ENCODE data around the gene SPOCK1.

The SPOCK1 gene

GRCh38 chr5:137218471-137218870 lies 280.7 kb downstream of the SPOCK1 start:
- no peak for DNase-seq (ENCODE audit: low read depth)

- no peak for DNase-seq (ENCODE audit: low read depth)
Observed at GRCh38 chr5:137217599-137218200, 281.4 kb downstream of the SPOCK1 start.

GRCh38 chr5:137216976-137217598 lies 282.0 kb downstream of the SPOCK1 start:
- DNase-seq (ENCODE audit: low read depth): no peak

GRCh38 chr5:137215780-137216179 lies 283.3 kb downstream of the SPOCK1 start:
- no peak for DNase-seq (ENCODE audit: low read depth)

DNA sequence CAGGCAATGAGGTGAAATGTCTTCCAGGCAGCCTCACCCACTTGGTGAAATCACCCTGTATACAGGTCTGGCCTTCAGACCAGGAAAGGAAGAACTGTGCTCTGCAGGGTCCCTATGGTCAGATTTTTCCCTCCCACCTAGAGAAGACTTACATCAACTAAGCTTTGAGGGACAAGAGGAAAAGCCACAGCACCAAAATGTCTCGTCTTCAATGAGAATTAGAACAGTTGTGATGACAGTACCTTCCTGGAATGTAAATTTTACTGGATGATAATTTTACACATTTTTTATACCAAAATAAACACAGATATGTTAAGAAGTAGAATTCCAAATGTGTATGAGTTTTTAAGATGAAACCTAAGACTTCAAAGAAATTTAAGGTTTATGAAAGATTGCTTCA lies 283.9 kb downstream of the SPOCK1 start:
- DNase-seq (ENCODE audit: low read depth): no peak

GRCh38 chr5:137214446-137215189 lies 284.5 kb downstream of the SPOCK1 start:
- no peak for DNase-seq (ENCODE audit: low read depth)

DNA sequence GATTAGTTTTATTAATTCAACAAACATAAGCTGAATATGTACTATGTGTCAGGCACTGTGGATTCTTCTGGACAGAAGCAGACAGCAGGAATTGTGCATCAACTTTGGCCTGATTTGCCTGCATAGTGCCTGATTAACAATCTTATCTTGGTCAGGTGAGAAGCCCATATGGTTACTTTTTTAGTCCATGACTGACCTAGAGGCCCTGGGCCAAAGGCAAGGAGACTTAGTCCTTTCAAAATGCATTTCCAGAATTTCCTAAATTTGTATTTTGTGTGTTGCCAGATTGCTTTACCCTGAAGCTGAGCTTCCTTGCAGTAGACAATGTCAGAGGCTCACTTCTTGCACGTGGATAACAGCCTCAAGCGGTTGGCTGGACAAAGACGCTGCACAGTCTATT lies 286.7 kb downstream of the SPOCK1 start:
- DNase-seq (ENCODE audit: low read depth): no peak

DNA sequence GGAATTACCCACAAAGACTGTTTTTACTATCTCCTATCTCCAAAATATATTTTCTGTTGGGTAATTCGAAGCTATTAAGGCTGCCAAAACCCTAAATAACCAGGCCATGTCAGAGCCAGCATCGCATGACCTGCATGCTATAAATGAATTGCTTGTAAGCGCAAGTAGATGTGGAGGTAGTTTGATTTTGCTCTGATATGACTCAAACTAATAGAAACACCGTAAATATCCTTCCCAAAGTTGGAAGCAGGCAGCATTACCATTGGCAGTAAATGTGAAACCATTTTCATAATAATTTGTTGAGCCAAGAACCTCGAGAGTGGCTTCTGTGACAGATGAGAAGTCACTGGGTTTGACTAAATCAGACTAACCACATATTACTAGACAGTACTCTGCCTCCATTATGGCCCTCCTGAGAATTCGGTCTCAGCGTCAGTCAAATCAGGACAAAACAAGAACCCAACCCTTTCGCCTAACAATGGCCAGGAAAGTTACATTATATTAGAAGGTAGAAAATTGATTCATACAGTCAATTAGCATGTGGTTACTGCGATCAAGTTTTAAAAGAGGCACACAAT lies 289.8 kb downstream of the SPOCK1 start:
- no peak for DNase-seq (ENCODE audit: low read depth)

DNA sequence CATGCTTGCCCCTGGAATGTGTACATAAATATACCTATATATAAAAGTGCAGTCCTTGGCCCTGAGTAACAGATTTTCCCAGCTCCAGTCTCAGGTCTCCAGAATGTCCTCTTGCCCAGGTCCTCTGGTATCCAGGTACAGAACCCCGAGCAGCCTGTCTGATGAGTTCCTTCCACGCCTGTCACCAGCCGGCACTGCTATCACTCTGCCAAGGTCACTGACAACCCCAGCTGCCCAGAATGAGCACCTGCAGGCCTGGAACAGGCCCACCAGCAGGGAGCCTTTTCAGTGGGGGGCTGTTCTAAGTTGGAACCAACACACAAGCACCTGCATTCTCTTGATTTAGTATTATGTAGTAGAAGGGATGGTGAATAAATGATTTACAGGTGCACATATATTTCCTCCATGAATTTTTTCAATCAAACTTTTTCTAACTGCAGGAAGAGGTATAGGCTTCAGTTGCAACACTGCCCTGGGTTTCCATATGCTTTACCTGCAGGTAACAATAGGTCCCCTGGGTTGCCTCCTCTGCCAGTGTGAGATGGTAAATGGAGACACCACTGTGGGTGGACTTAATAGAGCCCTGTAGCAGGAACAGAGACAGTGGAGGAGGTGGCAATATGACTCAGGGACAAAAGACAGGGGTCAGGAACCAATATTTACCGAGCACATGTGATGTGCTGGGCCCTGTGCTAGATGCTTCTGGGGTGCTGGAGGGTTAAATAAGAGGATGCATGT lies 291.9 kb downstream of the SPOCK1 start:
- no peak for DNase-seq (ENCODE audit: low read depth)

- no peak for DNase-seq (ENCODE audit: low read depth)
Observed at GRCh38 chr5:137206030-137206715, 293.0 kb downstream of the SPOCK1 start.

DNA sequence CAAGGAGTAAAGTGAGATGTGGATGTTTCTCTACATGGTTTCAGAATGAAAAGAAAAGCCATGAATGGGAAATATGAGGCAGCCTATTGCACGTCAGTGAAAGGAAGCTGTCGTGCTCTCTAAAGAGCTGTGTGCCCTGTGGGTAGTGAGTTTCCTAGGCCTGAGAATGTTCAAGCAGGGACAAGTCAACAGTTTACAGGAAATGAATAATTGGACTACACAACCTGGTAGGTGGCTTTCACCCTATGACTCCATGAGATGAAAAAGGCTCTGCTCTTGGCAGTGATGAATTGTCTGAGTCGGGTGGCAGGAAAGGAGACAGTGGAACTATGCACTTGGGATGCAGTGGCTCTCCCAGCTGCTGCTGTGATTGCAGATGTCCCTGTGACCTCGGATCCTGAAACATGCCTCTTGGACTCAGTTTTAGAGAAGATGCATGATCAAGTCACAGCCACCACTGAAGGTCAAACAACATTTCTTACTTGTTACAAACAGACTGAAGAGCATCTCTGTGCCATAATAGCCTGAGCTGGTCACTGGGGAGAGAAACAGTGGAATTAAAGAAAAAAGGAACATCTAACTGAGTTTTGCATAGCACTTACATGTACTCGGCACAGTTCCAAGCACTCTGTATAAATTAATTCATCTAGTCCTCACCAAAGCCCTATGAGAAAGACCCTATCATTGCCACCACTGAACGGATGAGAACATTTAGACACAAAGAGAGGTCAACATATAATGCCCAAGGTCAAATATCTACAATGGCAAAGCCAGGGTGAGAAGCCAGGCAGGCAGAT lies 293.7 kb downstream of the SPOCK1 start:
- DNase-seq (ENCODE audit: low read depth): no peak

GRCh38 chr5:137203011-137203632 lies 296.0 kb downstream of the SPOCK1 start:
- no peak for DNase-seq (ENCODE audit: low read depth)

- DNase-seq (ENCODE audit: low read depth): no peak
Observed at GRCh38 chr5:137201876-137202275, 297.2 kb downstream of the SPOCK1 start.

GRCh38 chr5:137200906-137201700 lies 298.0 kb downstream of the SPOCK1 start:
- DNase-seq (ENCODE audit: low read depth): no peak

DNA sequence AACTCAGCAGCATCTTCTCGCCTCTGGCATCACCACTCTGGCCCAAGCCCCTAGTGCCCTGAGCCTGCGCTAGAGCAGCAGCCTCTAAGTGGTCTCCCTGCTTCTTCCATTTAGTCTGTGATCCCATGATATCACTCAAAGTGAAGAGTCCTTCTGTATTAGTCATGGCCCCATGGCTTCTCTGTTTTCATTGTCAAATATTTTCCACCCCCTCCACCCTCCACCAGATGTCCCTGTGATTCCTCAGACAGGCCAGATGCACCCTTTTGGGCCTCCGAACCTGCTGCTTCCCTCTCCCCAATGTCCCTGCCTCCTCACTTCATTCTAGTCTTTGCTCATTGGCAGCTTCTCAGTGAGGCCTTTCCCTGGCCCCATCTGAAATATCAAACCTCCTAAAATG lies 299.2 kb downstream of the SPOCK1 start:
- DNase-seq (ENCODE audit: low read depth): no peak

- no peak for DNase-seq (ENCODE audit: low read depth)
Observed at GRCh38 chr5:137199201-137199600, 299.9 kb downstream of the SPOCK1 start.

DNA sequence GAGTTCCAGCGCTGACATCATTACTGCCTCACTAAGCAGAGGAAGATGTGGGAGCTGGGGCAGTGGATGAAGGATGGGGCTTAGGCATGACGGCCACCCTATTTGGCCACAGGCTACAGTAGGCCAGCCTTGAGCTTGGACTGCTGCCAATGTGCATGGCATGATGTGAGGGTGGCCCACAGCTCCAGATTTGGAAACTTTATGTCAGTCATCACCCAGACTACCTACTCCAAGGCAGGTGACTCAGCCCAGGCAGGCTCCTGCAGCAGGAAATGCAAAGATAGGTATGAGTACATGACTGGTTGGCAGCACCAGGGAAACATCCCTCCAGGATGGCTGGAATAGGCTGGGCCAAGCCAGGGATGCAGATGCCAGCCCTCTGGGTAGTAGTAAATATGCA lies 303.6 kb downstream of the SPOCK1 start:
- no peak for DNase-seq (ENCODE audit: low read depth)

- DNase-seq (ENCODE audit: low read depth): no peak
Observed at GRCh38 chr5:137194300-137194699, 304.8 kb downstream of the SPOCK1 start.

DNA sequence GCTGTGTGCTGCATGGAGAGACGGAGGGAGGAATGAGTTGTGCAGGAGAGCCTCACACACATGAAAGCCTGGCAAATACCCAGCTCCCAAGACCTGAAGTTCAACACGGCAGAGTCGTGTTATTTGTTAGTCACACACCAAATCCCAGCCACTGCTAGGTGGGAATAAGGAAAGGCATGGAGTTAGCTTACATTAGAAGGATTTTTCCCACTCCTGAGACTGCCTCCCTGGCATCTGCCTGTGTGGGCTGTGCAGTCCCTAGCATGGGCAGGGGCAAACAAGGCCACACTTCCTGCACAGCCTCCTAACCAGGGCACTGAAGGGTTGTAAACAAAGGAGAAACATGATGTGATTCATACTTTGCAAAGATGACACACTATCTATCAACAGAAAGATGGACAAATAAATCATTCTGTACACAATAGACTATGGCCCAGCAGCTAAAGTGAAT lies 306.8 kb downstream of the SPOCK1 start:
- DNase-seq (ENCODE audit: low read depth): no peak

DNA sequence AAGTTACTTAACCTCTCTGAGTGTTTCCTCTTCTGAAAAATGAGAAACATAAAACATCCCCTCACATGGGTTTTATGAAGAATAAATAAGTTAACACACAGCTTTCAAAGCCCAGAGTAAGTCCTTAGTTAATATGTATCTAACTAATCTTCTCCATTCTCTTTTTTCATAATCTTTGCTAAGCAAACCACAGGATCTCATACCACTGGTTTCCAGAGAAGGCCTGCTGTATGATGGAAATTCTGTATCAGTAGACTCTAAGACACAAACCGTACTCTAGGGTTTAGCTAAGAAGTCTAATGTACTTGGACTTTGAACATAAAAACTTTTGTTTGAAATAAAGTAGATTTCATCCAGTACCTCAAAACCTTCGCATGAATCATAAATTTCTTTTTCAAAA lies 307.9 kb downstream of the SPOCK1 start:
- DNase-seq (ENCODE audit: low read depth): no peak

All from stimulated activated CD8-positive, alpha-beta memory T cell treated with anti-CD3 and anti-CD28 coated beads, Interleukin-12 subunit alpha, Interleukin-12 subunit beta, amount 100 ng/mL, for 1 hour (primary cell).